Calu3 (cell line): ENCODE results near the gene PCYT1A. TPM values are rescaled to one million over a fixed set of nuclear protein-coding genes. Genes with fewer than 3 reads are reported as not detected.

Experiments used
- BruUV-seq: library from RNA; stranded (reverse); fragments of 400-500 nt; replicated peaks from 2 replicates; lab custom pipeline; 2021; lab: Mats Ljungman, UMichigan
- CTCF ChIA-PET: fragments of 300-600 bp; sonication (Branson Sonifier 250); formaldehyde crosslinking; loops from one replicate; lab custom pipeline; 2022; ENCODE audit warnings: antibody characterized with exemption; lab: Charles Lee
- DNase-seq: peaks from one replicate; pipeline ENCODE4 v3.0.0; 2022
- H3K27ac Mint-ChIP-seq: one replicate; pipeline ENCODE4 v1.8.0; 2022; ENCODE audit warnings: mixed read lengths; ENCODE audit not compliant: unreplicated experiment
- H3K27me3 Mint-ChIP-seq: one replicate; pipeline ENCODE4 v1.8.0; 2022; ENCODE audit warnings: mixed read lengths; ENCODE audit not compliant: unreplicated experiment
- H3K36me3 Mint-ChIP-seq: one replicate; pipeline ENCODE4 v1.8.0; 2022; ENCODE audit warnings: mild to moderate bottlenecking, moderate library complexity, mixed read lengths; ENCODE audit not compliant: insufficient read depth, unreplicated experiment
- H3K4me1 Mint-ChIP-seq: one replicate; pipeline ENCODE4 v1.8.0; 2022; ENCODE audit warnings: mild to moderate bottlenecking, low read depth, mixed read lengths; ENCODE audit not compliant: unreplicated experiment
- H3K4me3 Mint-ChIP-seq: one replicate; pipeline ENCODE4 v1.8.0; 2022; ENCODE audit warnings: mild to moderate bottlenecking, low read depth, moderate library complexity, mixed read lengths; ENCODE audit not compliant: unreplicated experiment
- H3K9me3 Mint-ChIP-seq: one replicate; pipeline ENCODE4 v1.8.0; 2022; ENCODE audit warnings: low read depth, mixed read lengths; ENCODE audit not compliant: unreplicated experiment
- intact Hi-C: fragments of 100-400 bp; cut with micrococcal nuclease; formaldehyde crosslinking; loops from one replicate; pipeline ENCODE4 v1.10.0; 2022; ENCODE audit not compliant: unreplicated experiment
- total RNA-seq: library from RNA; stranded (reverse); gene quantifications from 2 replicates; pipeline ENCODE4 v1.2.3, GENCODE V29; 2022
- TF ChIP-seq, protein P1 (sequence below): fragments of 200-600 bp; IDR thresholded peaks from one replicate; pipeline ENCODE4 v1.8.0; 2022; ENCODE audit warnings: antibody characterized with exemption; ENCODE audit not compliant: unreplicated experiment

The PCYT1A gene
- total RNA-seq, 1 experiment from 2014 or later: 47.0 TPM

DNA sequence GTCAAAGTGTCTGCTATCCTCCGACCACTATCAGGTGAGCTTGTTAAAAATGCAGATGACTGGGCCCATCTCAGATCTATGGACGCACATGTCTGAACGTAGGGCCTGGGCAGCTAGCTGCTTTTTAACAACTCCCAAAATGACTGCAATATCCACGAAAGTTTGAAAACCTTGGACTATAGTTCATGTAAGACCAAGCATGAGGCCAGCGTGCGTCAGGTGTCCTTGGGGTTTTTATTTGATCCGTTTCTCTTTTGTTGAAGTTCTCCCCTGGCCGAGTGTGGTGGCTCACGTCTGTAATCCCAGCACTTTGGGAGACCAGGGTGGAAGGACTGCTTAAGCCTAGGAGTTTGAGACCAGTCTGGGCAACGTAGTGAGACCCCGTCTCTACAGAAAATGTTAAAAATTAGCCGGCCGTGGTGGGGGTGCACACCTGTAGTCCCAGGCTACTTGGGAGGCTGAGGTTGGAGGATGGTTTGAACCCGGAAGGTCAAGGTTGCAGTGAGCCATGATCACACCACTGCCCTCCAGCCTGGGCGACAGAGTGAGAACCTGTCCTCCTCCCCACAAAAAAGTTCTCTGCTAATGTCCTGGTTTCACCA lies 61.7 kb downstream of the PCYT1A start:
- TF ChIP-seq, protein P1, sequence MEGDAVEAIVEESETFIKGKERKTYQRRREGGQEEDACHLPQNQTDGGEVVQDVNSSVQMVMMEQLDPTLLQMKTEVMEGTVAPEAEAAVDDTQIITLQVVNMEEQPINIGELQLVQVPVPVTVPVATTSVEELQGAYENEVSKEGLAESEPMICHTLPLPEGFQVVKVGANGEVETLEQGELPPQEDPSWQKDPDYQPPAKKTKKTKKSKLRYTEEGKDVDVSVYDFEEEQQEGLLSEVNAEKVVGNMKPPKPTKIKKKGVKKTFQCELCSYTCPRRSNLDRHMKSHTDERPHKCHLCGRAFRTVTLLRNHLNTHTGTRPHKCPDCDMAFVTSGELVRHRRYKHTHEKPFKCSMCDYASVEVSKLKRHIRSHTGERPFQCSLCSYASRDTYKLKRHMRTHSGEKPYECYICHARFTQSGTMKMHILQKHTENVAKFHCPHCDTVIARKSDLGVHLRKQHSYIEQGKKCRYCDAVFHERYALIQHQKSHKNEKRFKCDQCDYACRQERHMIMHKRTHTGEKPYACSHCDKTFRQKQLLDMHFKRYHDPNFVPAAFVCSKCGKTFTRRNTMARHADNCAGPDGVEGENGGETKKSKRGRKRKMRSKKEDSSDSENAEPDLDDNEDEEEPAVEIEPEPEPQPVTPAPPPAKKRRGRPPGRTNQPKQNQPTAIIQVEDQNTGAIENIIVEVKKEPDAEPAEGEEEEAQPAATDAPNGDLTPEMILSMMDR: no peak
- H3K4me3 Mint-ChIP-seq: no peak overlapping the region
- no TSS peak for BruUV-seq
- CTCF ChIA-PET: no interaction called here
- no peak for DNase-seq
- no peaks in the 10 kb centered on the region for H3K4me1 Mint-ChIP-seq
- H3K27ac Mint-ChIP-seq: no peak overlapping the region
- intact Hi-C loops: no loop called here
- H3K36me3 Mint-ChIP-seq: peaks cover 5% of the 10 kb centered on the region
- H3K9me3 Mint-ChIP-seq: no peaks in the 10 kb centered on the region
- H3K27me3 Mint-ChIP-seq: no peaks in the 10 kb centered on the region

DNA sequence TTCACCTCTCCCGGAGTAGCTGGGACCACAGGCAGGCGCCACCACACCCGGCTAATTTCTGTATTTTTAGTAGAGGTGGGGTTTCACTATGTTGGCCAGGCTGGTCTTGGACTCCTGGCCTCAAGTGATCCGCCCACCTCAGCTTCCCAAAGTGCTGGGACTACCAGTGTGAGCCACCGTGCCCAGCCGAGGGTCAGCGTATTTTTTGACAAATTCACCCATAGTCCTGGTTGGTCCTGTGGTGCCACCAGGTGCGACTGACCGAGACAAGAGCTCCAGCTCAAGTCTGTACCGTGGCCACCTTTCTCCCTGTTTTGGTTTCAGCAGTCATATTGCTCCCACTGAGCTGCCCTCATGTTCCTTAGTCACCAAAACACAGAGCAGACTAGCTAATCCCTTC lies 62.4 kb downstream of the PCYT1A start:
- H3K9me3 Mint-ChIP-seq: no peaks in the 10 kb centered on the region
- TF ChIP-seq, protein P1: no peak
- no peak for DNase-seq
- no peak overlapping the region for H3K4me3 Mint-ChIP-seq
- CTCF ChIA-PET: no interaction called here
- peaks cover 5% of the 10 kb centered on the region for H3K36me3 Mint-ChIP-seq
- H3K27ac Mint-ChIP-seq: no peak overlapping the region
- intact Hi-C loops: no loop called here
- H3K27me3 Mint-ChIP-seq: peaks cover 4% of the 10 kb centered on the region
- H3K4me1 Mint-ChIP-seq: no peaks in the 10 kb centered on the region
- BruUV-seq: no TSS peak

DNA sequence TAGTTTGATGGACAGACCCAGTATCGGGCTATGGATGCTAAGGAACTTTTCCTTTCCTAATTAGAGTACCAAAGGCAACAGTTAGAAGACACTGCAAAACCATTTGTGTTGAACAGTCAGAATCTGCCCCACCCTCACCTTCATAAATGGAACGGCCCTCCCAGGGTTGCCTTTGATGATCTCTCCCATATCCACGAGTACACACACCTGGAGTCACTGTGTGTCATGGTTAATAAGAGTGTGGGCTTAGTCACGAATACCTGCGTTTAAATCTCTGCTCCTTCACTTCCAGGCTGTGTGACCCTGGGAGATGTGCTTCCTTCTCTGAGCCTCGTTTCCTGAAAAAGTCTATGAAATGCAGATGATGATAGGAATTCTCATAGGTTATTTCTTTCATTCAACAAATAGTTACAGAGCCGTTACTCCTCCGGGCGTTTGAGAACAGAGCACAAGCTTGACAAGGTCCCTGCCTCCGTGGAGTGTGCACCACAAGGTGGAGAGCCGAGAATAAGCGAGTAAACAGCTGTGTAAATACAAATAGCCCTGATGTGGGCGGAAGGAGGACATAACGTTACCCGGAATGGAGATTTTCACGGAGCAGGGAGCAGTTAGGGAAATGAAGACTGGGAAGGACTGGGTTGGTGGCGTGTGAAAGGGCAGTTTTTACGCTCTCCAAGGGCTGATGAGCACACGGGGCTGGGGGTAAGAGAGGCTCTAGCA lies 64.5 kb downstream of the PCYT1A start:
- H3K36me3 Mint-ChIP-seq: peaks cover 4% of the 10 kb centered on the region
- H3K27ac Mint-ChIP-seq: peak overlapping the region; percentile 9
- BruUV-seq: no TSS peak
- no peak for DNase-seq
- H3K27me3 Mint-ChIP-seq: peaks cover 14% of the 10 kb centered on the region
- no peaks in the 10 kb centered on the region for H3K9me3 Mint-ChIP-seq
- intact Hi-C loops: no loop called here
- CTCF ChIA-PET: no interaction called here
- no peaks in the 10 kb centered on the region for H3K4me1 Mint-ChIP-seq
- TF ChIP-seq, protein P1: no peak
- H3K4me3 Mint-ChIP-seq: no peak overlapping the region

DNA sequence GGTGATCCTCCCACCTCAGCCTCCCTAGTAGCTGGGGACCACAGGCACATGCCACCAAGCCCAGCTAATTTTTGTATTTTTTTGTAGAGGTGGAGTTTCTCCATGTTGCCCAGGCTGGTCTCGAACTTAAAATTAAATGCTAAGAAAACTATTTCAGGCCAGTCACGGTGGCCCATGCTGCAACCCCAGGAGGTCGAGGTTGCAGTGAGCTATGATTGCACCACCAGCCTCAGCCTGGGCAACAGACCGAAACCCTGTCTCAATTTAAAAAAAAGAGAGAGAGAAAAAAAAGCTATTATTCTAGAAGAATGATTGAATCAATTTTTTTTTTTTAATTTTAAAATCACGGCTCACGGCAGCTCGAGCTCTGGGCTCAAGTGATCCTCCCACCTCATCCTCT lies 66.5 kb downstream of the PCYT1A start:
- no peak overlapping the region for H3K4me3 Mint-ChIP-seq
- H3K27me3 Mint-ChIP-seq: peaks cover 35% of the 10 kb centered on the region
- BruUV-seq: no TSS peak
- TF ChIP-seq, protein P1: no peak
- intact Hi-C loops: no loop called here
- no peak for DNase-seq
- no peaks in the 10 kb centered on the region for H3K4me1 Mint-ChIP-seq
- no peak overlapping the region for H3K27ac Mint-ChIP-seq
- CTCF ChIA-PET: interaction anchor here (0.6 kb wide), 1 partner anchor 126 kb away, joined by 3 read pairs; no protein-coding TSS in a partner anchor
- H3K36me3 Mint-ChIP-seq: no peaks in the 10 kb centered on the region
- no peaks in the 10 kb centered on the region for H3K9me3 Mint-ChIP-seq
